RWPE1 (cell line): ENCODE measurements around the gene CRYBG3.
A peak's percentile ranks its signal among the peaks of the same experiment; 100 is the strongest.

Source experiments
- CTCF ChIA-PET: fragments of 350-600 bp; sonication (Branson Sonifier 250); formaldehyde crosslinking; extraction: SDS; loops from one replicate; lab custom pipeline; 2021; lab: Yijun Ruan, JAX
- POLR2A ChIA-PET: fragments of 400-600 bp; formaldehyde crosslinking; extraction: SDS; loops from one replicate; lab custom pipeline; 2020; ENCODE audit warnings: antibody characterized with exemption; ENCODE audit not compliant: low non-redundant PET; lab: Yijun Ruan, JAX
- DNase-seq: peaks from one replicate; pipeline ENCODE4 v3.0.0; 2012; ENCODE audit warnings: low spot score
- H3K27ac ChIP-seq: fragments of 450-650 bp; 2 replicates; pipeline ENCODE4 v1.5.1; 2017
- TF ChIP-seq, protein P1 (sequence below): fragments of 450-650 bp; conservative IDR thresholded peaks from 2 replicates; pipeline ENCODE4 v1.5.1; 2017; ENCODE audit warnings: low read depth, mild to moderate bottlenecking

CRYBG3 gene

DNA sequence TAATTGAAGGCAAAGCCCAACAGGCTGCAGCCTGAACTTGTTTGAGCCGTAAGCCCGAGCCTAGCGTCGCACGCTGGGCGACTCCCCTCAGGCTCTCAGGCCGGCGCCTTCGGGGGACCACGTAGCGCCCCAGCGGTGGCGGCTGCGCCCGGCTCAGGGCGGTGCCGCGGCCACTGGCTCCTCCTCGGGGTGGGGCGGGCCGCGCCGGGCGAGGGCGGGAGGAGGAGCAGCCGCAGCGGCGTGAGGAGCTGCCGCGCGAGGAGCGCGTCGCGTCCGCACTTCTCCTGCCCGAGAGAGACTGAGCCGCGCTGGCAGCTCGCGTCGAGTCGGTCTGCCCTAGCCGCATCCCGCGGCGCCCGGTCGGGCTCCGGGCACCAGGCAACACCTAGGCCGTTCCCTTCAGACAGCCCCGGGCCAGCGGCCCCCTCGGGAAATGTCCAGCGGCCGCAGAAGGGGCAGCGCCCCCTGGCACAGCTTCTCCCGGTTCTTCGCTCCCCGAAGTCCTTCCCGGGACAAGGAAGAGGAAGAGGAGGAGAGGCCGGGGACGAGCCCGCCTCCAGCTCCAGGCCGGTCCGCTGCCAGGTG lies at the start of gene CRYBG3:
Gene CRYBG3 (plus strand): TSS at position 238 of the 585 bp plus-strand sequence. CDS start 196 bp downstream, at position 434.
- ChIA-PET POLR2A (interaction anchor here (1.0 kb wide), 1 partner anchor 51 kb away, joined by 3 read pairs; no protein-coding TSS in a partner anchor), CTCF (interaction anchor here (0.6 to 1.3 kb wide), 4 partner anchors 52 to 204 kb away, joined by 3 to 6 read pairs (median 4); no protein-coding TSS in a partner anchor)
- H3K27ac ChIP-seq, result peak within 1 kb of the TSS; percentile 86
- TF ChIP-seq, protein P1, sequence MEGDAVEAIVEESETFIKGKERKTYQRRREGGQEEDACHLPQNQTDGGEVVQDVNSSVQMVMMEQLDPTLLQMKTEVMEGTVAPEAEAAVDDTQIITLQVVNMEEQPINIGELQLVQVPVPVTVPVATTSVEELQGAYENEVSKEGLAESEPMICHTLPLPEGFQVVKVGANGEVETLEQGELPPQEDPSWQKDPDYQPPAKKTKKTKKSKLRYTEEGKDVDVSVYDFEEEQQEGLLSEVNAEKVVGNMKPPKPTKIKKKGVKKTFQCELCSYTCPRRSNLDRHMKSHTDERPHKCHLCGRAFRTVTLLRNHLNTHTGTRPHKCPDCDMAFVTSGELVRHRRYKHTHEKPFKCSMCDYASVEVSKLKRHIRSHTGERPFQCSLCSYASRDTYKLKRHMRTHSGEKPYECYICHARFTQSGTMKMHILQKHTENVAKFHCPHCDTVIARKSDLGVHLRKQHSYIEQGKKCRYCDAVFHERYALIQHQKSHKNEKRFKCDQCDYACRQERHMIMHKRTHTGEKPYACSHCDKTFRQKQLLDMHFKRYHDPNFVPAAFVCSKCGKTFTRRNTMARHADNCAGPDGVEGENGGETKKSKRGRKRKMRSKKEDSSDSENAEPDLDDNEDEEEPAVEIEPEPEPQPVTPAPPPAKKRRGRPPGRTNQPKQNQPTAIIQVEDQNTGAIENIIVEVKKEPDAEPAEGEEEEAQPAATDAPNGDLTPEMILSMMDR, result peak; percentile 22; the same call in 1 of the 2 replicates
- peak; percentile 88 for DNase-seq

DNA sequence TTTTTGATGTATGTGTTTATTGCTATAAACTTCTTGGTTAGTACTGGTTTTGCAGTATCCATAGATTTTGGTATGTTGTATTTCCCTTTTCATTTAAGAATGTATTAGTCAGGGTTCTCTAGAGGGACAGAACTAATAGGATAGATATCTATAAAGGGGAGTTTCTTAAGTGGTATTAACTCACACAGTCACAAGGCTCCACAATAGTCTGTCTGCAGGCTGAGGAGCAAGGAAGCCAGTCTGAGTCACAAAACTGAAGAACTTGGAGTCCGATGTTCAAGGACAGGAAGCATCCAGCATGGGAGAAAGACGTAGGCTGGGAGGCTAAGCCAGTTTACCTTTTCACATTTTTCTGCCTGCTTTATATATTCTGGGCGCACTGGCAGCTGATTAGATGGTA lies 48.9 kb upstream of the CRYBG3 start:
- POLR2A ChIA-PET, result no interaction called here
- no peak for DNase-seq
- no peak overlapping the region for H3K27ac ChIP-seq
- CTCF ChIA-PET, result no interaction called here
- TF ChIP-seq, protein P1, result no peak

DNA sequence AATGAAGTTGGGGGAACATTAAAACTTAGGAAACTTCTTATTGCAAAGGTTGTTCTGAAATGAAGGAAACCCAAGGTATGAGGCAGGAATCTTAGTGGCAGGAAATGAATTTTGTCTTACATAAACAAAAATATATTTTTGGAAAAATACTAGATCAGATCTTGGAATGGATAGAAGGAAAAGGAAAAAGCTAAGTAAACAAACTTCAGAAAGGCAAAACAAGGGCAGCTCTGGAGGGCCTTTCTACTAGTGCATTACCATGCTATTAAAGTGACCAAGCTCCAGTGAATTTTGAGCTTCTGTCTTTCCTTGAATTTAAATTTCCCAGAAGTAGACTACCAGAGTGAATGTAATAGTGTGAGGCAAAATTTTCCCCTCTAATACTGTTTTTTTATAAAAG lies 43.7 kb upstream of the CRYBG3 start:
- ChIA-PET POLR2A (no interaction called here), CTCF (interaction anchor here (1.1 kb wide), 1 partner anchor 262 kb away, joined by 7 read pairs; no protein-coding TSS in a partner anchor)
- no peak overlapping the region for H3K27ac ChIP-seq
- DNase-seq, result no peak
- TF ChIP-seq, protein P1, result no peak

DNA sequence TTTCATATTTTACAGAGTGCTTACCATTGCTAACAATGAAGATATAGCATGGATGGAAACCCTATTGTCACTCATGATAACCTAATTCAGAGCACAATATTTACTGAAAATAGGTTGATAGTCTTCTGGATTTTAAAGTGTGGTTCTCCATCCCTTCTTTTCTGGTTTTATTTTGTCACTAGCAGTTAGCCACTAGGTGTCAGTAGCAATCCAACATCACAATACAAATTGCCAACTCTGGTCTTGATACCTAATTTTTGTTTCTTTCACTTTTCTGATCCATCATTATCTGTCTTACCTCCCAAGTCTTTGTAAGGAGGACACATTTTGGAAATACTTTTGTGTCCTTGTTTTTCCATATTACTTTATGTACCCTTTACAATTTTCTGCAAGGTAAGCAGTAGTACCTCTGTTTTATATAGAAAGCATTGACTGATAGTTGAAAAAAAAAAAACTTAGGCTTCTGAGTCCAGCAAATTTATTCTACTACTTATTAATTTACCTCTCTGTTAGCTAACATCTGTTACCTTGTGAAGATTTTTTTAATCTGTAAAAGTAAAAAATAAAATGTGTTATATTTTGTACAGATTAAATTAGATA lies 28.3 kb upstream of the CRYBG3 start:
- ChIA-PET POLR2A (no interaction called here), CTCF (interaction anchor here (0.6 to 2.4 kb wide), 3 partner anchors 10 to 229 kb away, joined by 3 to 12 read pairs (median 4); no protein-coding TSS in a partner anchor)
- TF ChIP-seq, protein P1, result peak; percentile 78
- H3K27ac ChIP-seq, result no peak overlapping the region
- DNase-seq, result peak; percentile 21

DNA sequence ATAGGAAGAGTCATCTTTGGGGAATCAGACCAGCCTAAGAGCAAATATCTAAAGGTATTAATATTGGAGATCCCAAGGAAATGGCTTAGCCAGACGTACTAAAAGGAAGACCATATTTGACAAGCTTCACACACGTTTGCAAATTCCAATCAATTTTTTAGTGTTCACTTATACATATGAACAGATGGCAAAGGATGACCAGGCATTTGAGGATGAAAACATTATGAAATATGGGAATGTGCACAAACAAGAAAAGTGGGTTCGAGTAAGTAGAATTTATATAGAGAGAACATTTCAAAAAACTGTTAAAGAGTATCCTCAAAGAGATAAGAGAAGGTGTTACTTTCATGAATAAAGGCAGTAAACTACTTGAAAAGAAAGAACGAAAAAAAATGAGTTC lies 25.9 kb upstream of the CRYBG3 start:
- H3K27ac ChIP-seq, result no peak overlapping the region
- TF ChIP-seq, protein P1, result no peak
- ChIA-PET CTCF (interaction anchor here (0.5 to 2.4 kb wide), 3 partner anchors 18 to 227 kb away, joined by 3 to 12 read pairs (median 4); no protein-coding TSS in a partner anchor), POLR2A (no interaction called here)
- no peak for DNase-seq

DNA sequence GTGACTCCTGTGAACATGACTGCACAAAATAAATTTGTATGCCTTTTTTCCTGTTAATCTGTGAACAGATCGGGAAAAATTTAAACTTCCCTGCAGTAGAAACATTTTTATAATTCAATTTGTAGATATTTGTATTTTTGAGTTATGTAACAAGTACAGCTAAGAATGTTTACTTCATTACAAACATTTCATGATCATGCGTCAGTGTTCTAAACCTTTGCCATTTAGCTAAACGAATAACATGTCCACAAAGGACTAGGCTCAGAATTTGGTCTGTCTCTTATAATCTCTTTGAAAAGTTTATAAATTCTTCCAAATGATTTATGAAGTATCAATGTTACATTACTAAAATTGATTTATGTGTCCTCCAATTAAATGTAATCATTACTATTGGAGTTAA lies 17.3 kb upstream of the CRYBG3 start:
- DNase-seq, result no peak
- TF ChIP-seq, protein P1, result no peak
- no peak overlapping the region for H3K27ac ChIP-seq
- ChIA-PET CTCF (interaction anchor here (0.6 kb wide), 2 partner anchors 35 to 219 kb away, joined by 3 to 4 read pairs; no protein-coding TSS in a partner anchor), POLR2A (no interaction called here)
